HuH-7.5 (cell line): ENCODE results near the gene TRIM54.

Experiments
- DNase-seq: peaks from one replicate; pipeline ENCODE4 v3.0.0; 2011; ENCODE audit warnings: low spot score

Gene TRIM54

GRCh38 chr2:27356382-27357181 is 74.4 kb downstream of the TRIM54 start, which contains the start of gene GTF3C2:
TSS of gene GTF3C2 (minus strand) at chr2:27356764. CDS start at chr2:27343554, 13,210 bp downstream.
- DNase-seq, result peak; percentile 75
